HK-2 (cell line): ENCODE data around the gene NUDC.

Experiments used
- DNase-seq: peaks from one replicate; pipeline ENCODE4 v3.0.0-alpha.2; 2018; ENCODE audit not compliant: unreplicated experiment

The NUDC gene

DNA sequence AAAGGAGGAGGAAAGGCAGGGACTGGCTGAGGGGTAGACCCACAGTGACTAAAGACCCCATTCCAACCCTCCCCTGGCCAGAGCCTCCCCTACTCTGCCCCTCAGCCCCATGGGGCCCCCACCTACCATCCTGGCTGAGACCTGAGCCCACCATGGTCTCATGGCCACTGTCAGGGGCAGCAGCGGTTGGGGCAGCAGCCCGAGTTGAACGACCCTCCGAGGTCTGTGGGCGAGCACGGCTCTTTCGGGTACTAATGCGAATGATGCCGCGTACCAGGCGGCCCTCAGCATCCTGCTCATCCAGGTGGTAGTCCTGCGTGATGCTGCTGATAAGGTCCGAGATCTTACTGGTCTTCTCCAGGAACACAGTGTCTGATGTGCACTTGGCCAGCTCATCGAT is 29.7 kb downstream of the NUDC start:
- no peak for DNase-seq

DNA sequence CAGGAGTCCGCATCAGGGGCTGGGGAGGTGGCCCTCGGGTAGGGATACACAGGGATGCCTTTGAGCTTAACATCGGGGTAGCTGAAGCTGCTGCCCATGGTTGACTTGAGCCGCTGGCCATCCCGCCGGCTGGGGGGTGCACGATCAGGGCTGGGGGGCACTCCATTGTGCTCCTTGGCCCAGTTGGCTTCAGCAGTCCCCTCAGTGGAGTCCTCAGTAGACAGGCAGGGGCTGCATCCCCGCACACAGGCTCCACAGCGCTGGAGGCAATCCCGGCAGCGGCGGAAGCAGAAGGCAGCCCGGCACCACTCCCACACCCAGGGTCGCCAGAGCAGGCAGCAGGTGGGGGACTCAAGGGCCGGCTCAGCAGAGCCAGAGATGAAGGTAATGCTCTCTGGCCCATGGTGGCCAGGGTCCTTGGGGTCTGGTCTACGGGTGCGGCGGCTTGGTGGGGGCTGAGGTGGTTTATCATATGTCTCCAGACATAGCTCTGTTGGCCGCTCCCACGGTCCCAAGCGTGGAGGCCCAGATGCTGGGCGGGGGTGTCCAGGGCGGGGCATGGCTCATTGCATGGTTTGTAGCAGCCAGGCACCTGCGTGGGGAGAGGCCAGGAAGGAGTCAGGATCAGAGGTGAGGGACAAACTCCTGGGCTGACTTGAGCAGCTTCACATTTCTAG is 30.4 kb downstream of the NUDC start:
- no peak for DNase-seq

DNA sequence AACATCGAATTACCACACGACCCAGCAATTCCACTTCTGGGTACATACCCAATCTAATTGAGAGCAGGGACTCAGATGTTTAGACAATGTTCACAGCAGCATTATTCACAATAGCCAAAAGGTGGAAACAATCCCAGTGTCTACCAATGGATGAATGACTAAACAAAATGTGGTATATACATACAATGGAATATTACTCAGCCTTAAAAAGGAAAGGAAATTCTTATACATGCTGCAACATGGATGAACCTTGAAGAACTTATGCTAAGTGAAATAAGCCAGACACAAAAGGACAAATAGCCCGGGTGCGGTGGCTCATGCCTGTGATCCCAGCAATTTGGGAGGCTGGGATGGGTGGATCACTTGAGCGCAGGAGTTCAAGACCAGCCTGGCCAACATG is 31.8 kb downstream of the NUDC start:
- no peak for DNase-seq

DNA sequence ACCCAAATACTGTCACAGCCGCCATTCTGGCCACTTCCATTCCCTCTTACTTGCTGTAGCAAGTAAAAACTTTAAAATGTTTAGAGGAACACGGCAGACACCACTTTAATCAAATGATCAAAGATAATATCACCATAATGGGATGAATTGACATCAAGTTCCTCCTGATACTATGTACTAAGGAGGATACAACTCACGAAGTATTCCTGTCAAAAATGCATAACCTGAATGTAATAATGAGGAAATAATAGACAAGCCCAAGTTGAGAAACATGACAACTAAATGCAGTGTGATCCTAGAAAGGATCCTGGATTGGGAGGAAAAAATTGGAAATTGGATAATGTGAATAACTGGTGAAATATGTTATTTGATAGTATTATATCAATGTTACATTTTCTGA is 34.8 kb downstream of the NUDC start:
- DNase-seq: no peak

DNA sequence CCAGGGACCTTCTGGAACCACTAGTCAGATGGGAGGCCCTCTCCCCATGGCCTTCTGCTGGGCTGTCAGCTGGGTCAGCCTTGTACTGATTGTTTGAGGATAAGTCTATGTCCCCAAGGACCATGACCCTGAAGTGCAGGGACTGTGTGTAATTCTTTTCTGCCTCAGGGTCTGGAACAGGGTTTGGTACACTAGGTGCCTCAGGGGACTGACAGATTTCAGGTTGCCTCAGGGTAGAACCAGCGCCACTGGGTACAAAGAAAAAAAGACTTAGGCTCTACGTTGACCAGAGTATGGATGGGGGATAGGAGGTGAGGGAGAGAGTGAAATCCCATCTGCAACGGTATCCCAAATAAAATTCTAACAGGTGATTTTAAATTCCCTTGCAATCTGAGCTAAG is 35.8 kb downstream of the NUDC start:
- no peak for DNase-seq

DNA sequence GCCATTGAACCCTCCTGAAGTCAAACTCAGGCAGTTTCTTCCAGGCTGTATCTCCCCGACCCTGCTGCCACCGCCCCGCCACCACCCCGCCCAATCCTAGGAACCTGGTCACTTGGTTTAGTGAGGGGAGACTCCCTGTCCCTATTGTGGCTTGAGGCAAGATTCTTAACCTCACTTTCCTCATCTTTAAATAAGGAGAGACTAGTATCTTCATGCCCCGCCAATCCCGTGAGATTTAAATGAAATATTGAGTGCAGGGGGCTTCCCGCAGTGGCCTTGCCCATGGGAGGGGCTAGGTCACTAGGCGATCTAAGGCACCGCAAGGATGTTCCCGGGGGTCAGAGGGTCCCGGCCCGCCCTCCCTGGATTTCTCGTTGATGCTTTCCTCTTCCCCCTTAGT is 37.7 kb downstream of the NUDC start:
- DNase-seq: no peak

DNA sequence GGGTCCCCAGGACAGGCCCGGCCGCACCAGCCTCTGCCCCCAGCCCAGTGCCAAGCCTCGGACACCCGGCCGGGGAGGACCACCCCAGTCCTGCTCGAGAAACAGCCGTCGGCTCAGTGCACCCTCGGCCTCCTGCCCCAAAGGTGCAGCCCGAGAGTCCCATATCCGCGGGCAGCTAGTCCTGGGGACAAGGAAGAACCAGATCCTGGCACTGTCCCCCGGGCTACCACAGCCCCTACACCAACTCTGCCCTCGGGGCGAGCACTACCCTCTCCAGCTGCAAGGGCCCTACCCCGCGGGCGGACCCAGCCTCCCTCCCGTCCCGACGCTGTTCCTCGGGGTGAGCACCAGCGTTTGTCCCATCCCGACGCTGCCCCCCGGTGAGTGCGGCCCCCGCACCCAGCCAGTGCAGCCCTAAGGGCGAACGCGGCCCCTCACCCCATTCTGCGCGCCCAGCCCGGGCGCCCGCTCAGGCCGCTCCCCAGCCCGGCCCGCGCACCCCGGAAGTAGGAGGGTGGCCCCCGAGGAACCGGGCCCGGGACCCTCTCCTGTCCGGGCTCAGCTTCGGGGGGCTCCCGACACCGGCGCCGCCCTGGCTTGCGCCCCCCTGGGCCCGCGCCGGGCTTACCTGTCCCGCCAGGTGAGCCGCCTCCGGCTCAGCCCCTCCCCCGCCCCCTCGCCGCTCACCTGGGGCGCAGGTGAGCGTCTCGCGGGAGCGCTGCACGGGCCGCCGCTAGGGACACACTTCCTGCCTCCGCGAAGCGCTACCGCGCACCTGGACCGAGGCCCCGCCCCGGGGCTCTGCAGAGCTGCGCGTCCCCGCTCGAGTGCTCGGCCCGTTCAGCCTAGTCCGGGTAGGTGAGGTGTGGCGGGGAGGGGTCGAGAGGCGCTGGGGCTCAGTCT is 38.4 kb downstream of the NUDC start, which contains the start of gene KDF1:
Gene KDF1, minus strand, starts transcription at position 747 of the 903 bp plus-strand sequence. CDS start 8,088 bp downstream, outside the sequence.
- DNase-seq: no peak

DNA sequence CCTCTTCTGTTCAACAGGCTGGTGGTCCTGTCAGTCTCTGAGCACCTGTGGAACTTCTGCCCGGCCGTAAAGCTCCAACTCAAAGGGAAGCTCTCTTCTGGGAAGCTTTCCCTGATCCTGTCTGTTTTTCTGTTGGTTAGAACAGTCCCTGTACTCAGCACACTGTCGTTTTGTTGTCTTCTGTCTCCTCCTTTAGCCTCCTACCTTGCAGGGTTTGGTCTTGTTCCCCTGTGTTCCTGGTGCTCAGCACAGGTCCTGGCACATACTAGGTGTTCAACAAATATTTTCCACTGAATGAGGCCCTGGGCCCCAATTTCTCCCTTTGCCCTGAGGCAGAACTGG is 39.1 kb downstream of the NUDC start:
- no peak for DNase-seq

DNA sequence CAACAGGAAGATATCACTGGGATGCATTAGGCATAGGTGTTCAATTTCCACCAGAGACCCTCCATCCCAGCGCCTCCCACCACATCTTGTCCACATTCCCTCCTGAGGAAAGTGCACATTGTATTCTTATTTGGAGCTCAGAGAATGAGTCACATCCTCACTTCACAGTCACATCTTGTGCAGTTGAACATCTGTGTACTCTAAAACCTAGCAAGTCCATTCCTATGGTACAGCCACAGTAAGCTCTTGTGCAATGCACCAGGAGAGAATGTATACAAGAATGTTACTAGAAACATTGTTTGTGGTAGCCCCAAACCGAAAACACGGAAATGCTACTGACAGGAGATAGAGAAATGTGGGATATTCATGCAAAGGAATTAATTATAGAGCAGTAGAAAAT is 40.3 kb downstream of the NUDC start:
- no peak for DNase-seq

DNA sequence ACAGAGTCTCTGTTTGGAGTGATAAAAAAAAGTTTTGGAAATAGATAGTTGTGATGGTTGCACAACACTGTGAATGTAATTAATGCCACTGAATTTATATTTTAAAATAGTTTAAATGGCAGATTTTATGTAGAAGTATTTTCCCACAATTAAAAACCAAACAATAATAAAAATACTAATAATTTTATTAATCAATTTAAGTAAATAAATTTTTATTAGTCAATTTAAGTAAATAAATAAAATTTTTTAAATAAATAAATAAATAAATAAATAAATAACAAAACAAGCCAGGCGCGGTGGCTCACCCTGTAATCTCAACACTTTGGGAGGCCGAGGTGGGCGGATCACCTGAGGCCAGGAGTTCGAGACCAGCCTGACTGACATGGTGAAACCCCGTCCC is 43.7 kb downstream of the NUDC start:
- DNase-seq: no peak

DNA sequence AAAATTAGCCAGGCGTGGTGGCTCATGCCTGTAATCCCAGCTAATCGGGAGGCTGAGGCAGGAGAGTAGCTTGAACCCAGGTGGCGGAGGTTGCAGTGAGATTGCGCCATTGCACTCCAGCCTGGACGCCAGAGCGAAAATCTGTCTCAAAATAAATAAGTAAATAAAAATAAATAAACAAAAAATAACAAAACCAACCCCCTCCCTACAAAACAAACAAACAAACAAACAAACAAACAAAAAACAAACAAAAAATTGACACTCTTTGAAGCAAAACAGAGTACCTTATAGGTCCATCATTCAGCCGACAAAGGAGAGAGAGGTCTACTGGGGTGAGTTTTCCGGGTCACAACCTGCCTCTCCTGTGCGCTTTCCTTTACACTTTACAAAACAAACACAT is 44.1 kb downstream of the NUDC start:
- no peak for DNase-seq

DNA sequence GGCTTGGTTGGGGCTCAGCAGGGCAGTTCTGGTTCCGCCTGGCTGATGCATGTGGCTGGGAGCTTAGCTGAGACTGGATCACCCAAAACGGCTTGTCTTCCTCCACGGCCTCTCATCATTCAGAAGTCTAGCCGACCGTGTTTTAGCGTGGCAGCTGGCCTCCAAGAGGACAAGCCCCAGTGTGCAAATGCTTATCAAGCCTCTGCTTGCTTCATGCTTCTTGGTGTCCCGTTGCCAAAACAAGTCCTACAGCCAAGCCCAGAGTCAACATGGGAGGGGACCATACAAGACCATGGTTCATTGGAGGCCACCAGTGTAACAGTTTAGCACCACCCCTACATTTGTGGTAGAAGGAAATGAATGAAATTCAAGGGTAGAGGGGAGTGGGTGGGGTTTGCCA is 49.3 kb downstream of the NUDC start:
- DNase-seq: no peak

DNA sequence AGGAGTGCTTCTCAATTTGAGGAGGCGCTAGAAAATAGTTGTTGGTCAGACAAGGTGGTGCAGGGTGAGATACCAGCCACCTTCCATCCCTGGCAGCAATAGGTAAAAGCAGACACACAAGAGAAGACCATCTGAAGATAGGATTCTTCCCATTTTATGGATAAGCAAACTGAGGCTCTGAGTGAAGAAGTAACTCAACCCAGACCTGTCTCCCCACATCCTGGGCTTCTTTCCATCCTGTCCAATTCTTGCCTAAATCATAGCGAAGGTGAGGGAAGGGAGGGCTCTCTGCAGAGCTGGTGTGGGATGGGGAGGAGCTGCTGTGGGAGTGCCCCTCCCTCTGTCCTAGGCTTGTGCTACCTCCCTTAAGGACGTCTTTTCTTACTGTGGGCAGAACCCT is 50.0 kb downstream of the NUDC start:
- DNase-seq: no peak

DNA sequence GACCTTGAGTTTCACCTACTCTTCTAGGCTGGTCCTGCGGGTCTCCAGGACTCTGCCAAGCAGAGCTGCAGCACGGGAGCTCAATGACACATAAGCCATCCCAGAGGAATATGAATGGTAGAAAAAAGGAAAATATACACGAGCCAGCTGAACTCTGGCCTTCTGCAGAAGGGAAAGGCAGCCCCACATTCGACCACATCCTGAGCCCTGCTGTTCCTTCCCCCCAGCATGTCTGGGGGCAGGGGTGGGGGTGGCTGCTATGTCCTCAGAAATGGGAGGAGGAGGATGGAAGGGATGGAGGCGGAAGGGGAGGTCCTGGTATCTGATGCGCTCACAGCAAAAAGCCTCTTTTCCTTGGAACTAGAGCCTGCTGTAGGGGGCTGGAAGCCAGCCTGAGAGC is 50.8 kb downstream of the NUDC start:
- no peak for DNase-seq

DNA sequence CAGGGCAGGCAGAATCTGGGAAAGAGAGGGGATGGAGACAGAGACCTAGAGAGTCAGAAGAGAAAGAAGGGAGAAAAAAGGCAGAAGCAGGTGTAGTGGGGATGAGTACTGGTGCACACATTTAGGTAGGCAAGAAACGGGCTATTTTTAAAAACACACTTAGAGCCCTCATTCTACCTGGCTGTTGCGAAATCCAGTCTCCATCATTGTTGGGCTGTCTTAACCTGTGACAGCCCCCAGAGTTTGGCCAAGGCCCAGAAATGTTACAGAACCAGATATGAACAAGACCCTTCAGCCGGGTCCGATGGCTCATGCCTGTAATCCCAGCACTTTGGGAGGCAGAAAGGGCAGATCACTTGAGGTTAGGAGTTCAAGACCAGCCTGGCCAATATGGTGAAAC is 51.3 kb downstream of the NUDC start:
- no peak for DNase-seq

DNA sequence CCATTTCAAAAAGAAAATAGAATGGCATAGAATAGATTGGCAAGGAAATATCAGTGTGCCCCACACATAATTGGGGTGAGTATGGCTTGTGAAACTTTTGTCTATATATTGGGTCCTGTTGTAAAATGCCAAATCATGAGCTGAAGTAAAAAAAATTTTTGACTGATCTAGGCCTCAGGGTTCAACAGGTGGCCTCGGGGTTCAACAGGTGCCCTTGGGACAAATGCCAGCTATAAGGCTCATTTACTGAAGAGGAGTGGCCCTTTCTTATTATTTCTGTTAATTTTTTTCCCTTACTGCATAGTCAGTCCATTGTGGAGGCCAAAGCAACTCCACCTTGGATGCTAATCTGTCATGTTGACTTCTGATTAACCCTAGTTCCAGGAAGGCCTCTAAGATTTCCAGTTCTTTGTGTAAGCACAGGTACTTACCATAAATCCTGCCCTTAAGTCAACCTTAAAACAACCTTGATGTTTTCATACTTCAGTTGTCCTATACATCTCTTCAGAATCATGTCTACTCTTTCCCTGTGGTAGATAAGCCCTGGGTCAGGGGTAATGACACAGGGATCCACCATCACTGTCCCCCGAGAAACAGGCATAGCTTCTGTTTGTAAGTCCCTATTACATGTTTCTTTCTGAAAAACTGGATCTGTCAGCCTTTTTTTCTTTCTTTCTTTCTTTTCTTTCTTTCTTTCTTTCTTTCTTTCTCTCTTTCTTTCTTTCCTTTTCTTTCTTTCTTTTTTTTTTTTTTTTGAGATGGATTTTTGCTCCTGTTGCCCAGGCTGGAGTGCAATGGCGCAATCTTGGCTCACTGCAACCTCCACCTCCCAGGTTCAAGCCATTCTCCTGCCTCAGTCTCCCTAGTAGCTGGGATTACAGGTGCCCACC is 55.3 kb downstream of the NUDC start:
- no peak for DNase-seq

DNA sequence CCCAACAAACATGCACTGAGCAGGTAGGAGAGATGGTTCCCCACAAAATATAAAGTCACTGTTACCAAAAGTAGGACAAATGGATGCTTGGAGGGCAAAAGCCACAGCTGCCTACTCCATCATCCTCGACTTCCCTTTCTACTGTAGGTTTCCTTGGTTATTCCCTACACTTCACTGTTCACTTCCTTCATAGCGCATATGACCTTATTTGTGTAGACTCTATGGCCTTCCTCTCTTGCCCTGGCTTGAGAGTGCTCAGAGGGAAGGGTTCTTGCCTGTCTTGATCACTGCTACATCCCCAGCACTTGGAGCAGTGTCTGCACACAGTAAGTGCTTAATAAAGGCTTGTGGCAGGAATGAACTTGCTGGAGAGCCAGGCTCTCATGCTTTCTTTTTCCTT is 57.4 kb downstream of the NUDC start:
- no peak for DNase-seq

DNA sequence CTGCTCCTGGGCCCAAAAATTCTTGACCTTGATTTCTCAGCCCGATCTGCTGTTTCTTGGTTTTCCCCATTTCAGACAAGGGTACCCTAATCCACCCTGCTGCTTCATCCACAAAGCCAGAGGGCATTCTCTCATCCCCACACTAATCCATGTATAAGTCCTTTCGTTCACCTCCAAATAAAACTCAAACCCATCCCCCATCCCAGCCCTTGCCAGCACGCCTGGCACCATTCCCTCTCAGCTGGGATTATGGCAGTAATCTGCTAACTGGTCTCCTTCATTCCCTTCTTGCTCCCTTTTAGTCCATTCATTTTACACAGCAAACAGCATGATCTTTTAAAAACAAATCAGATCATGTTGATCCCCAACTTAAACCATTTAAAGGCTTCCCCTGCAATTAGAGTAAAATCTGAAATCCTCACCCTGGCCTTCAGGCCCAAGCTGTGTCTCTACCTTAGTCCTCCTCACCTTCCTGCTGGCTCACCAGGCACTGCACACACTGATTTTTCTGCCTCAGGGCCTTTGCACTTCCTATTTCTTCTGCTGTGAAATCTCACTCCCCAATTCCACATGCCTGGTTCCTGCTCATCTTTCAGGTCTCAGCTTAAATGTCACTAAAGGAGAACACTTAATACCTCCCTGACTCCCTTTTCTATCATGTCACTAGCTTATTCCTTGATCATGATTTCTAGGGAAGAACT is 59.8 kb downstream of the NUDC start:
- DNase-seq: no peak

DNA sequence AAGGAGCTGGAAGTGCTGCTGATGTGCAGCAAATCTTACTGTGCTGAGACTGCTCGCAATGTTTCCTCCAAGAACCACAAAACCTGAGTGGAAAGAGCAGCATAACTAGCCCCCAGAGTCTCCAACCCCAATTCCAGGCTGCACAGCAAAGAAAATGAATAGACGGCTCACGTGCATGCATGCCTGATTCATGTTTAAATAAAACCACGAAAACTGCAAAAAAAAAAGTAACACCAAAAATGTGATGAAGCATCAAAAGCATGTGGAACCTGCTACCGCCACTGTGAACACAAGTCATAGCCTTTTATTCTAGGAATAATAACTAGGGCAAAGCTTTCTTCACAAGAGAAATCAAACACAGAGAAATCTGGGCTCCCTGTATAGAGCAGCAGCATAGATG is 62.3 kb downstream of the NUDC start:
- no peak for DNase-seq

DNA sequence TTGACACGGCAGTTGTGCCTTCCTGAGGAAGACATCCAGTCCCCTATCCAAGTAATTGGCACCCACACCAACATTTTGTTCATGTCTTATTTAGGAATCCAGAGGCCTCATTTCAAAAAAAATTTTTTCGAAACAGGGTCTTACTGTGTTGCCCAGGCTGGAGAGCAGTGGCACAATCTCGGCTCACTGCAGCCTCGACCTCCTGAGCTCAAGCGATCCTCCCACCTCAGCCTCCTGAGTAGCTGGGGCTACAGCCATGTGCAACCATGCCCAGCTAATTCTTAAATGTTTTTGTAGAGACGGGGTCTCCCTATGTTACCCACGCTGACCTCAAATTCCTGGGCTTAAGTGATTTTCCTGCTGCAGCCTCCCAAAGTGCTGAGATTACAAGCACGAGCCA is 62.7 kb downstream of the NUDC start:
- DNase-seq: no peak

DNA sequence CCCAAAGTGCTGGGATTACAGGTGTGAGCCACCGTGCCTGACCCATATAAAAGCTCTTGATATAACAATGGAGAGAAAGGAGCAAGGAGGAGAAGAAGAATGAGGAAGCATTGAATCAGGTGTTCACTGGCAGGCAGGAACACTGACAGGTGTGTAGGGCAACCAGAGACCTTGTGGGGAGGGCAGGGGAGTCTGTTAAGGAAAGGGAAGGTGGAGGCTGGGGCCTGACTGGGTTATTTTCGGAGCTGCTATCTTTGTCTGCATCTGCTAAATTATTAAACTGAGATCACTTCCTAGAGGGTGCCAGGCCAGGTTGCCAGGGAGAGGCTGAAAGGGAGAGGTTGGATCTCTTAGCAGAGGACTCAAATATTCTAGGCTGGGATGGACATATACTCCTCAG is 65.1 kb downstream of the NUDC start:
- no peak for DNase-seq
